K562 (cell line): ENCODE data around the gene GH2. TPM values are rescaled to one million over a fixed set of nuclear protein-coding genes. Genes with fewer than 3 reads are reported as not detected.

Source experiments
- ATAC-seq: fragments of 200-7000 bp; cut with Tn5 transposase; 3 replicates; pipeline ENCODE4 v1.9.1; 2020; ENCODE audit warnings: moderate library complexity
- BruUV-seq: library from RNA; stranded (reverse); fragments of 400-500 nt; replicated peaks from 2 replicates; lab custom pipeline; 2021; lab: Mats Ljungman, UMichigan
- CTCF ChIA-PET: fragments of 300-600 bp; formaldehyde crosslinking; extraction: SDS; loops from one replicate; lab custom pipeline; 2021; ENCODE audit warnings: low intra/inter-chr PET ratio; lab: Yijun Ruan, JAX
- POLR2A ChIA-PET: fragments of 300-600, 350-650 bp; sonication (Branson Sonifier 250); formaldehyde crosslinking; extraction: SDS; loops from one replicate; lab custom pipeline; 2021; ENCODE audit warnings: antibody characterized with exemption, inconsistent platforms; lab: Yijun Ruan, JAX
- DNase-seq, 4 experiments: peaks; one replicate each; pipeline versions ENCODE4 v3.0.0 to v3.0.0-alpha.2; 2011 to 2018; ENCODE audit warnings: low spot score in 3 of 4, mixed read lengths in 3 of 4; ENCODE audit errors: extremely low read depth in 1 of 4
- FAIRE-seq: peaks from 2 replicates; lab custom pipeline; 2011; peaks lifted over from hg19 to GRCh38; lab: Jason Lieb, UNC
- H2AFZ ChIP-seq: 2 replicates; pipeline ENCODE4 v1.6.0; 2011; ENCODE audit warnings: low read depth, low read length, control low read depth, inconsistent platforms
- H3K27ac ChIP-seq: fragments of 200-600 bp; 3 replicates; pipeline ENCODE4 v1.8.0; 2011; ENCODE audit warnings: low read depth, mild to moderate bottlenecking, control low read depth, inconsistent platforms, low read length, moderate library complexity, mixed read lengths; ENCODE audit errors: extremely low read depth
- H3K27me3 ChIP-seq, 2 experiments: fragments of 300-600 bp in 1 of 2; 2 replicates in 1 of 2; 3 replicates in 1 of 2; pipeline versions ENCODE4 v1.6.0 to v1.8.0; 2011; ENCODE audit warnings: inconsistent platforms in 2 of 2, low read length in 2 of 2, mild to moderate bottlenecking in 1 of 2, mixed read lengths in 1 of 2, moderate library complexity in 1 of 2; ENCODE audit not compliant: control insufficient read depth in 2 of 2, insufficient read depth in 2 of 2
- H3K36me3 ChIP-seq: fragments of 300-600 bp; 3 replicates; pipeline ENCODE4 v1.8.0; 2011; ENCODE audit warnings: mild to moderate bottlenecking, low read length, inconsistent platforms; ENCODE audit not compliant: control insufficient read depth, insufficient read depth
- H3K4me1 ChIP-seq, 2 experiments: fragments of 200-600 bp in 1 of 2; replicated peaks in 1 of 2; 2 replicates in 1 of 2; 3 replicates in 1 of 2; pipeline versions ENCODE4 v1.5.1 to v1.8.0; 2011; ENCODE audit warnings: inconsistent platforms in 2 of 2, low read length in 2 of 2, mild to moderate bottlenecking in 1 of 2, mixed read lengths in 1 of 2, moderate library complexity in 1 of 2; ENCODE audit not compliant: control insufficient read depth in 2 of 2, insufficient read depth in 2 of 2
- H3K4me2 ChIP-seq: 2 replicates; pipeline ENCODE4 v1.6.1; 2011; ENCODE audit warnings: low read length, control low read depth, inconsistent platforms, mixed read lengths; ENCODE audit not compliant: insufficient read depth
- H3K4me3 ChIP-seq: fragments of 200-600 bp; sonication (generic), shearing (Covaris generic); 2 replicates; pipeline ENCODE4 v1.5.1; 2016; ENCODE audit warnings: control low read depth, inconsistent platforms
- H3K79me2 ChIP-seq: fragments of 200-600 bp; 3 replicates; pipeline ENCODE4 v1.8.0; 2011; ENCODE audit warnings: low read length, inconsistent platforms; ENCODE audit not compliant: control insufficient read depth, insufficient read depth
- H3K9ac ChIP-seq, 2 experiments: 2 replicates each; pipeline versions ENCODE4 v1.6.0 to v1.6.1; 2011; ENCODE audit warnings: low read depth in 2 of 2, low read length in 2 of 2, control low read depth in 1 of 2, inconsistent platforms in 1 of 2, mild to moderate bottlenecking in 1 of 2, mixed read lengths in 1 of 2; ENCODE audit not compliant: insufficient read depth in 1 of 2
- H3K9me1 ChIP-seq: one replicate; pipeline ENCODE4 v1.6.0; 2011; ENCODE audit warnings: inconsistent platforms, mild to moderate bottlenecking, low read length, moderate library complexity; ENCODE audit not compliant: control insufficient read depth, insufficient read depth
- H3K9me3 ChIP-seq: replicated peaks from 2 replicates; pipeline ENCODE4 v1.5.1; 2011; ENCODE audit warnings: low read depth, low read length, inconsistent platforms; ENCODE audit not compliant: control insufficient read depth, insufficient read depth
- H4K20me1 ChIP-seq: replicated peaks from 2 replicates; pipeline ENCODE4 v1.6.1; 2011; ENCODE audit warnings: low read length, inconsistent platforms, mixed read lengths; ENCODE audit not compliant: control insufficient read depth, insufficient read depth
- JUND ChIP-seq, 2 experiments: IDR thresholded peaks; 2 replicates in 1 of 2; 3 replicates in 1 of 2; pipeline ENCODE4 v1.6.1; 2011; ENCODE audit warnings: borderline replicate concordance in 2 of 2, low read depth in 2 of 2, low read length in 2 of 2, improper control_type of control experiment in 1 of 2, missing biosample characterization in 1 of 2, missing genetic modification characterization in 1 of 2, missing genetic modification reagents in 1 of 2
- RBFOX2 ChIP-seq: fragments of 200-400 bp; formaldehyde crosslinking; IDR thresholded peaks from 2 replicates; pipeline ENCODE4 v1.6.1; 2017; ENCODE audit warnings: low read depth, mild to moderate bottlenecking, low read length, moderate library complexity
- SRSF1 ChIP-seq: fragments of 200-400 bp; formaldehyde crosslinking; IDR thresholded peaks from 2 replicates; pipeline ENCODE4 v1.6.1; 2017; ENCODE audit warnings: mild to moderate bottlenecking, low read depth, low read length, moderate library complexity
- ZNF146 ChIP-seq: IDR thresholded peaks from one replicate; pipeline ENCODE4 v1.6.1; 2018; ENCODE audit warnings: missing compliant biosample characterization; ENCODE audit not compliant: unreplicated experiment
- ZNF253 ChIP-seq: fragments of 250-450 bp; sonication (Bioruptor Pico); conservative IDR thresholded peaks from 2 replicates; pipeline ENCODE4 v1.6.1; 2021; ENCODE audit warnings: mild to moderate bottlenecking
- ZNF3 ChIP-seq: fragments of 250-450 bp; sonication (Bioruptor Pico); IDR thresholded peaks from 2 replicates; pipeline ENCODE4 v1.5.0; 2021; ENCODE audit warnings: mild to moderate bottlenecking, moderate library complexity
- WGBS: fragments of 100-300 bp; shearing (Covaris generic); methylation state at CpG from one replicate; pipeline ENCODE4 v1.1.6; 2016; ENCODE audit warnings: low coverage, mixed read lengths; ENCODE audit not compliant: insufficient coverage; ENCODE audit errors: missing lambda C conversion rate; 5-methylcytosine and 5-hydroxymethylcytosine counted together
- in situ Hi-C: fragments of 300-500 bp; cut with MboI; formaldehyde crosslinking; loops from 4 replicates; pipeline ENCODE4 v1.15.0; 2018; ENCODE audit warnings: inconsistent platforms, mixed read lengths
- intact Hi-C: fragments of 100-400 bp; cut with micrococcal nuclease; formaldehyde crosslinking; loops from 2 replicates; pipeline ENCODE4 v1.14.2; 2022
- polyA plus RNA-seq, 8 experiments: library from polyadenylated mRNA; depleted of rRNA in 4 of 8; stranded (reverse) in 5 of 8; unstranded in 3 of 8; fragments of >200 nt; fragmentation: Nextera tagmentation in 2 of 8; fragmentation: Illumina TruSeq in 1 of 8; extraction: Ambion mirVana in 2 of 8; extraction: Trizol in 1 of 8; gene quantifications; 2 replicates each; pipeline versions ENCODE4 v1.2.1 to v1.2.3, GENCODE V29; 2011 to 2014; ENCODE audit warnings: inconsistent platforms in 1 of 8, missing spikeins in 1 of 8
- total RNA-seq, 7 experiments: library from RNA; depleted of rRNA in 6 of 7; stranded (reverse); fragments of >200 nt in 6 of 7; fragmentation: Illumina TruSeq in 2 of 7; extraction: Trizol in 2 of 7; gene quantifications; 2 replicates each; pipeline versions ENCODE4 v1.2.1 to v1.2.3, GENCODE V29; 2011 to 2021; ENCODE audit warnings: low replicate concordance in 1 of 7
- TF ChIP-seq, protein P1 (sequence below): fragments of 450-650 bp; IDR thresholded peaks from 2 replicates; pipeline ENCODE4 v1.6.1; 2016; ENCODE audit warnings: mild to moderate bottlenecking, moderate library complexity

Gene GH2
- total and polyA plus RNA-seq, 9 of the 15 experiments (the other 6 are each of a cell fraction or from before 2014, with no cell fraction given) = not detected

DNA sequence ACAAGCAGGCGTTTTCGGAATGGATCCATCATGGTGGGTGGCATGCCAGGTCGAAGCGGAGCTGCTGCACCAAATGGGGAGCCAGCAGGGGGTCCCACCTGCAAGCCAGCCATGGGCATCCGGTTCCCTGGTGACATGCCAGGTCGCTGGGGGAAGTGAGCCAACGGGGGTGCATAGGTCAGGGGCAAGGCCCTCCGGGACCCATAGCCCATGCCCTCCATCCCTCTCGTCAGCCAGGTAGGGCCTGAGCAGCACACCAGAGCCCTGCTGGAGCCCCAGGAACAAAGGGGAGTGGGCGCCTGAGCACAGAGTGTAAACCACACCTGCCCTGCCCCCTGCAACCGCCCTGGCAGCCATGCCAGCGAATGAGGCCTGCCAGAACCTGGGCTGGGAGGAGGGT lies 44.3 kb downstream of the GH2 start:
- intact Hi-C loops = loop anchor here (10.0 kb wide), 1 partner anchor 143 kb away; no protein-coding TSS in a partner anchor
- no peak overlapping the region for H3K4me2 ChIP-seq
- POLR2A ChIA-PET = interaction anchor here (0.5 to 1.1 kb wide), 3 partner anchors 8 to 505 kb away, joined by 3 read pairs; no protein-coding TSS in a partner anchor
- CTCF ChIA-PET = no interaction called here
- H3K4me1 ChIP-seq = peaks cover 15 to 49% of the 10 kb centered on the region in 2 experiments
- in situ Hi-C loops = loop anchor here (25.0 kb wide), 1 partner anchor 400 kb away; the partner anchor contains the start of gene CYB561
- H3K9me3 ChIP-seq = no peaks in the 10 kb centered on the region
- 0 out of 4 replicates have a peak overlapping the region, but pooled peaks of 1 of the 2 experiments have one; percentile 0 for H3K9ac ChIP-seq
- H3K27me3 ChIP-seq = no peaks in the 10 kb centered on the region
- DNase-seq = no peak
- H2AFZ ChIP-seq = no peak overlapping the region
- no peak overlapping the region for H3K4me3 ChIP-seq
- no peak for TF ChIP-seq ZNF253
- no peak for TF ChIP-seq ZNF3 (CRISPR knock-in tag)
- TF ChIP-seq JUND (IDR thresholded peaks at IDR 0.05; ENCODE audit: borderline replicate concordance, low read depth, low read length) = no peak
- no peak for TF ChIP-seq JUND (tag; IDR thresholded peaks at IDR 0.05; ENCODE audit: borderline replicate concordance, low read depth, low read length)
- no peak for TF ChIP-seq SRSF1
- no peak for TF ChIP-seq ZNF146
- TF ChIP-seq, protein P1, sequence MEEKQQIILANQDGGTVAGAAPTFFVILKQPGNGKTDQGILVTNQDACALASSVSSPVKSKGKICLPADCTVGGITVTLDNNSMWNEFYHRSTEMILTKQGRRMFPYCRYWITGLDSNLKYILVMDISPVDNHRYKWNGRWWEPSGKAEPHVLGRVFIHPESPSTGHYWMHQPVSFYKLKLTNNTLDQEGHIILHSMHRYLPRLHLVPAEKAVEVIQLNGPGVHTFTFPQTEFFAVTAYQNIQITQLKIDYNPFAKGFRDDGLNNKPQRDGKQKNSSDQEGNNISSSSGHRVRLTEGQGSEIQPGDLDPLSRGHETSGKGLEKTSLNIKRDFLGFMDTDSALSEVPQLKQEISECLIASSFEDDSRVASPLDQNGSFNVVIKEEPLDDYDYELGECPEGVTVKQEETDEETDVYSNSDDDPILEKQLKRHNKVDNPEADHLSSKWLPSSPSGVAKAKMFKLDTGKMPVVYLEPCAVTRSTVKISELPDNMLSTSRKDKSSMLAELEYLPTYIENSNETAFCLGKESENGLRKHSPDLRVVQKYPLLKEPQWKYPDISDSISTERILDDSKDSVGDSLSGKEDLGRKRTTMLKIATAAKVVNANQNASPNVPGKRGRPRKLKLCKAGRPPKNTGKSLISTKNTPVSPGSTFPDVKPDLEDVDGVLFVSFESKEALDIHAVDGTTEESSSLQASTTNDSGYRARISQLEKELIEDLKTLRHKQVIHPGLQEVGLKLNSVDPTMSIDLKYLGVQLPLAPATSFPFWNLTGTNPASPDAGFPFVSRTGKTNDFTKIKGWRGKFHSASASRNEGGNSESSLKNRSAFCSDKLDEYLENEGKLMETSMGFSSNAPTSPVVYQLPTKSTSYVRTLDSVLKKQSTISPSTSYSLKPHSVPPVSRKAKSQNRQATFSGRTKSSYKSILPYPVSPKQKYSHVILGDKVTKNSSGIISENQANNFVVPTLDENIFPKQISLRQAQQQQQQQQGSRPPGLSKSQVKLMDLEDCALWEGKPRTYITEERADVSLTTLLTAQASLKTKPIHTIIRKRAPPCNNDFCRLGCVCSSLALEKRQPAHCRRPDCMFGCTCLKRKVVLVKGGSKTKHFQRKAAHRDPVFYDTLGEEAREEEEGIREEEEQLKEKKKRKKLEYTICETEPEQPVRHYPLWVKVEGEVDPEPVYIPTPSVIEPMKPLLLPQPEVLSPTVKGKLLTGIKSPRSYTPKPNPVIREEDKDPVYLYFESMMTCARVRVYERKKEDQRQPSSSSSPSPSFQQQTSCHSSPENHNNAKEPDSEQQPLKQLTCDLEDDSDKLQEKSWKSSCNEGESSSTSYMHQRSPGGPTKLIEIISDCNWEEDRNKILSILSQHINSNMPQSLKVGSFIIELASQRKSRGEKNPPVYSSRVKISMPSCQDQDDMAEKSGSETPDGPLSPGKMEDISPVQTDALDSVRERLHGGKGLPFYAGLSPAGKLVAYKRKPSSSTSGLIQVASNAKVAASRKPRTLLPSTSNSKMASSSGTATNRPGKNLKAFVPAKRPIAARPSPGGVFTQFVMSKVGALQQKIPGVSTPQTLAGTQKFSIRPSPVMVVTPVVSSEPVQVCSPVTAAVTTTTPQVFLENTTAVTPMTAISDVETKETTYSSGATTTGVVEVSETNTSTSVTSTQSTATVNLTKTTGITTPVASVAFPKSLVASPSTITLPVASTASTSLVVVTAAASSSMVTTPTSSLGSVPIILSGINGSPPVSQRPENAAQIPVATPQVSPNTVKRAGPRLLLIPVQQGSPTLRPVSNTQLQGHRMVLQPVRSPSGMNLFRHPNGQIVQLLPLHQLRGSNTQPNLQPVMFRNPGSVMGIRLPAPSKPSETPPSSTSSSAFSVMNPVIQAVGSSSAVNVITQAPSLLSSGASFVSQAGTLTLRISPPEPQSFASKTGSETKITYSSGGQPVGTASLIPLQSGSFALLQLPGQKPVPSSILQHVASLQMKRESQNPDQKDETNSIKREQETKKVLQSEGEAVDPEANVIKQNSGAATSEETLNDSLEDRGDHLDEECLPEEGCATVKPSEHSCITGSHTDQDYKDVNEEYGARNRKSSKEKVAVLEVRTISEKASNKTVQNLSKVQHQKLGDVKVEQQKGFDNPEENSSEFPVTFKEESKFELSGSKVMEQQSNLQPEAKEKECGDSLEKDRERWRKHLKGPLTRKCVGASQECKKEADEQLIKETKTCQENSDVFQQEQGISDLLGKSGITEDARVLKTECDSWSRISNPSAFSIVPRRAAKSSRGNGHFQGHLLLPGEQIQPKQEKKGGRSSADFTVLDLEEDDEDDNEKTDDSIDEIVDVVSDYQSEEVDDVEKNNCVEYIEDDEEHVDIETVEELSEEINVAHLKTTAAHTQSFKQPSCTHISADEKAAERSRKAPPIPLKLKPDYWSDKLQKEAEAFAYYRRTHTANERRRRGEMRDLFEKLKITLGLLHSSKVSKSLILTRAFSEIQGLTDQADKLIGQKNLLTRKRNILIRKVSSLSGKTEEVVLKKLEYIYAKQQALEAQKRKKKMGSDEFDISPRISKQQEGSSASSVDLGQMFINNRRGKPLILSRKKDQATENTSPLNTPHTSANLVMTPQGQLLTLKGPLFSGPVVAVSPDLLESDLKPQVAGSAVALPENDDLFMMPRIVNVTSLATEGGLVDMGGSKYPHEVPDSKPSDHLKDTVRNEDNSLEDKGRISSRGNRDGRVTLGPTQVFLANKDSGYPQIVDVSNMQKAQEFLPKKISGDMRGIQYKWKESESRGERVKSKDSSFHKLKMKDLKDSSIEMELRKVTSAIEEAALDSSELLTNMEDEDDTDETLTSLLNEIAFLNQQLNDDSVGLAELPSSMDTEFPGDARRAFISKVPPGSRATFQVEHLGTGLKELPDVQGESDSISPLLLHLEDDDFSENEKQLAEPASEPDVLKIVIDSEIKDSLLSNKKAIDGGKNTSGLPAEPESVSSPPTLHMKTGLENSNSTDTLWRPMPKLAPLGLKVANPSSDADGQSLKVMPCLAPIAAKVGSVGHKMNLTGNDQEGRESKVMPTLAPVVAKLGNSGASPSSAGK = no peak
- peak; percentile 57; the same call in 1 of the 2 replicates for TF ChIP-seq RBFOX2
- H4K20me1 ChIP-seq = no peaks in the 10 kb centered on the region
- H3K79me2 ChIP-seq = peaks cover 54% of the 10 kb centered on the region
- 90% methylated on average over 11 of the region's 12 CpGs for WGBS
- no peaks in the 10 kb centered on the region for H3K9me1 ChIP-seq
- BruUV-seq = no TSS peak
- no peak for FAIRE-seq
- ATAC-seq = no peak
- H3K36me3 ChIP-seq = peaks cover 69% of the 10 kb centered on the region
- no peak overlapping the region for H3K27ac ChIP-seq
